ENCODE data around the gene KLHDC10.

DNA sequence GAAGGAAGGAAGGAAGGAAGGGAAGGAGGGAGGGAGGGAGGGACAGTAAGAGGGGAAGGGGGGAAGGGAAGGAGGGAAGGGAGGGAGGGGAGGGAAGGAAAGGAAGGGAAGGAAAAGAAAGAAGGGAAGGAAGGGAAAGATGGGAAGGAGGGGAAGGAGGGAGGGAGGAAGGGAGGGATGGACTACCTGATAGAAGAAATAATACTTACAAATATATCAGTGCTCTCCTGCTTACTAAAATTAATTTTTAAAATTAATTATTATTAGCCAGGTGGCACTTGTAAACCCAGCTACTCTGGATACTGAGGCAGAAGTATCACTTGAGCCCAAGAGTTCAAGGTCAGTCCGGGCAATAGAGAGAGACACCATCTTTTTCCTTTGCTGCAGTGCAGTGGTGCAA is 37.6 kb upstream of the KLHDC10 start:
- TF ChIP-seq, protein P1, sequence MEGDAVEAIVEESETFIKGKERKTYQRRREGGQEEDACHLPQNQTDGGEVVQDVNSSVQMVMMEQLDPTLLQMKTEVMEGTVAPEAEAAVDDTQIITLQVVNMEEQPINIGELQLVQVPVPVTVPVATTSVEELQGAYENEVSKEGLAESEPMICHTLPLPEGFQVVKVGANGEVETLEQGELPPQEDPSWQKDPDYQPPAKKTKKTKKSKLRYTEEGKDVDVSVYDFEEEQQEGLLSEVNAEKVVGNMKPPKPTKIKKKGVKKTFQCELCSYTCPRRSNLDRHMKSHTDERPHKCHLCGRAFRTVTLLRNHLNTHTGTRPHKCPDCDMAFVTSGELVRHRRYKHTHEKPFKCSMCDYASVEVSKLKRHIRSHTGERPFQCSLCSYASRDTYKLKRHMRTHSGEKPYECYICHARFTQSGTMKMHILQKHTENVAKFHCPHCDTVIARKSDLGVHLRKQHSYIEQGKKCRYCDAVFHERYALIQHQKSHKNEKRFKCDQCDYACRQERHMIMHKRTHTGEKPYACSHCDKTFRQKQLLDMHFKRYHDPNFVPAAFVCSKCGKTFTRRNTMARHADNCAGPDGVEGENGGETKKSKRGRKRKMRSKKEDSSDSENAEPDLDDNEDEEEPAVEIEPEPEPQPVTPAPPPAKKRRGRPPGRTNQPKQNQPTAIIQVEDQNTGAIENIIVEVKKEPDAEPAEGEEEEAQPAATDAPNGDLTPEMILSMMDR (IDR thresholded peaks at IDR 0.05): no peak
- no peak for TF ChIP-seq POLR2AphosphoS5 (IDR thresholded peaks at IDR 0.05)
- no peak for TF ChIP-seq POLR2A (IDR thresholded peaks at IDR 0.05)
- no peak for TF ChIP-seq EP300 (IDR thresholded peaks at IDR 0.05)
